GM12878 (cell line): ENCODE data around the gene GPR137B. TPM values are rescaled to one million over a fixed set of nuclear protein-coding genes. Genes with fewer than 3 reads are reported as not detected.

Source experiments
- ATAC-seq: fragments of 200-7000 bp; cut with Tn5 transposase; 3 replicates; pipeline ENCODE4 v1.9.1; 2020; ENCODE audit warnings: mild to moderate bottlenecking, moderate library complexity
- BruUV-seq: library from RNA; stranded (reverse); fragments of 400-500 nt; replicated peaks from 2 replicates; lab custom pipeline; 2021; lab: Mats Ljungman, UMichigan
- CTCF ChIA-PET: fragments of 300-600 bp; sonication (Branson Sonifier 250); formaldehyde crosslinking; extraction: SDS; loops from one replicate; lab custom pipeline; 2021; ENCODE audit warnings: inconsistent platforms; lab: Yijun Ruan, JAX
- POLR2A ChIA-PET: fragments of 350-600 bp; formaldehyde crosslinking; extraction: SDS; loops from one replicate; lab custom pipeline; 2021; ENCODE audit warnings: inconsistent platforms; lab: Charles Lee
- RAD21 ChIA-PET: fragments of 300-600 bp; sonication (Branson Sonifier 250); formaldehyde crosslinking; loops from one replicate; lab custom pipeline; 2023; ENCODE audit warnings: antibody characterized with exemption; ENCODE audit not compliant: unreplicated experiment; lab: Charles Lee
- SMC1A ChIA-PET: fragments of 300-600 bp; sonication (Branson Sonifier 250); formaldehyde crosslinking; loops from one replicate; lab custom pipeline; 2023; ENCODE audit not compliant: unreplicated experiment, uncharacterized antibody; lab: Charles Lee
- DNase-seq: peaks from one replicate; pipeline ENCODE4 v3.0.0-alpha.2; 2011; ENCODE audit warnings: low read depth, low spot score
- FAIRE-seq: peaks from 3 replicates; lab custom pipeline; 2011; peaks lifted over from hg19 to GRCh38; lab: Jason Lieb, UNC
- H2AFZ ChIP-seq: 2 replicates; pipeline ENCODE4 v1.6.0; 2011; ENCODE audit warnings: low read depth, low read length, control low read depth; ENCODE audit not compliant: control insufficient read depth
- H3K27ac ChIP-seq: 2 replicates; pipeline ENCODE4 v1.5.1; 2011; ENCODE audit warnings: control low read depth; ENCODE audit not compliant: control insufficient read depth, insufficient read depth
- H3K27me3 ChIP-seq, 2 experiments: replicated peaks in 1 of 2; 2 replicates each; pipeline versions ENCODE4 v1.6.0 to v1.6.1; 2011; ENCODE audit warnings: low read length in 1 of 2; ENCODE audit not compliant: control insufficient read depth in 2 of 2, insufficient read depth in 2 of 2
- H3K36me3 ChIP-seq, 2 experiments: 2 replicates each; pipeline ENCODE4 v1.5.1; 2011; ENCODE audit warnings: low read length in 1 of 2; ENCODE audit not compliant: control insufficient read depth in 2 of 2, insufficient read depth in 2 of 2
- H3K4me1 ChIP-seq: 2 replicates; pipeline ENCODE4 v1.6.1; 2011; ENCODE audit warnings: mild to moderate bottlenecking, low read length, moderate library complexity, mixed read lengths; ENCODE audit not compliant: control insufficient read depth, insufficient read depth
- H3K4me2 ChIP-seq: 2 replicates; pipeline ENCODE4 v1.6.0; 2011; ENCODE audit warnings: control low read depth; ENCODE audit not compliant: control insufficient read depth, insufficient read depth
- H3K4me3 ChIP-seq: fragments of 200-600 bp; sonication (generic); 2 replicates; pipeline ENCODE4 v1.5.1; 2016
- H3K79me2 ChIP-seq: 2 replicates; pipeline ENCODE4 v1.6.0; 2011; ENCODE audit warnings: low read length; ENCODE audit not compliant: control insufficient read depth, insufficient read depth
- H3K9ac ChIP-seq: 2 replicates; pipeline ENCODE4 v1.8.0; 2011; ENCODE audit warnings: low read length, control low read depth, mixed read lengths; ENCODE audit not compliant: control insufficient read depth, insufficient read depth
- H3K9me3 ChIP-seq: replicated peaks from 3 replicates; pipeline ENCODE4 v1.5.1; 2011; ENCODE audit warnings: mild to moderate bottlenecking, low read length; ENCODE audit not compliant: control insufficient read depth, insufficient read depth
- H4K20me1 ChIP-seq: 2 replicates; pipeline ENCODE4 v1.6.0; 2011; ENCODE audit not compliant: control insufficient read depth, insufficient read depth
- BCLAF1 ChIP-seq: fragments of 450-650 bp; IDR thresholded peaks from 2 replicates; pipeline ENCODE4 v1.6.1; 2017; ENCODE audit warnings: antibody characterized with exemption, mild to moderate bottlenecking, moderate library complexity
- ZBTB11 ChIP-seq: fragments of 450-650 bp; formaldehyde crosslinking; IDR thresholded peaks from 2 replicates; pipeline ENCODE4 v1.5.0; 2022; ENCODE audit warnings: mild to moderate bottlenecking, missing genetic modification characterization
- ZBTB33 ChIP-seq: fragments of 450-650 bp; IDR thresholded peaks from 2 replicates; pipeline ENCODE4 v1.6.1; 2017; ENCODE audit warnings: mild to moderate bottlenecking
- WGBS: methylation state at CpG from one replicate; pipeline ENCODE4 v1.1.6; 2016; ENCODE audit warnings: low lambda C conversion rate; ENCODE audit not compliant: insufficient replicate concordance, insufficient coverage; ENCODE audit errors: missing lambda C conversion rate; 5-methylcytosine and 5-hydroxymethylcytosine counted together
- in situ Hi-C: fragments of 300-500 bp; cut with MboI; formaldehyde crosslinking; loops from 9 replicates; pipeline ENCODE4 v1.14.3; 2018; ENCODE audit warnings: mixed read lengths
- intact Hi-C: fragments of 100-400 bp; cut with micrococcal nuclease; formaldehyde crosslinking; loops from one replicate; pipeline ENCODE4 v1.14.2; 2022; ENCODE audit not compliant: unreplicated experiment
- polyA plus RNA-seq, 11 experiments: library from polyadenylated mRNA; depleted of rRNA in 4 of 11; unstranded in 6 of 11; stranded (reverse) in 5 of 11; fragments of >200 nt; fragmentation: Nextera tagmentation in 4 of 11; fragmentation: Illumina TruSeq in 1 of 11; extraction: Ambion mirVana in 4 of 11; extraction: Trizol in 1 of 11; gene quantifications; 1 replicate in 1 of 11; 2 replicates in 10 of 11; pipeline versions ENCODE4 v1.2.1 to v1.2.3, GENCODE V29; 2011 to 2016; ENCODE audit warnings: inconsistent platforms in 2 of 11, missing spikeins in 2 of 11, low read depth in 1 of 11
- total RNA-seq, 4 experiments: library from RNA; depleted of rRNA in 3 of 4; stranded (reverse); fragments of >200 nt in 3 of 4; fragmentation: Illumina TruSeq in 1 of 4; extraction: Trizol in 1 of 4; gene quantifications; 2 replicates each; pipeline versions ENCODE4 v1.2.1 to v1.2.3, GENCODE V29; 2013 to 2021

GPR137B gene
- total and polyA plus RNA-seq, 10 of the 15 experiments (the other 5 are each of a cell fraction or from before 2014, with no cell fraction given) = 5.4 to 20.8 (median 12.5) TPM

- in situ Hi-C loops = no loop called here
- H3K4me3 ChIP-seq = no peak overlapping the region
- WGBS = 68% methylated on average over 2 of the region's 2 CpGs
- TF ChIP-seq ZBTB11 (no peak), BCLAF1 (no peak), ZBTB33 (no peak)
- no peaks in the 10 kb centered on the region for H4K20me1 ChIP-seq
- no peaks in the 10 kb centered on the region for H3K4me1 ChIP-seq
- intact Hi-C loops = loop anchor here (10.0 kb wide), 1 partner anchor 104 kb away; no protein-coding TSS in a partner anchor
- no peaks in the 10 kb centered on the region for H3K27me3 ChIP-seq
- RAD21 ChIA-PET = no interaction called here
- no peak for DNase-seq
- POLR2A ChIA-PET = interaction anchor here (0.5 kb wide), 1 partner anchor 14 kb away, joined by 4 read pairs; no protein-coding TSS in a partner anchor
- H3K9me3 ChIP-seq = no peaks in the 10 kb centered on the region; the same call in 2 of the 3 replicates
- no peak overlapping the region for H3K27ac ChIP-seq
- SMC1A ChIA-PET = interaction anchor here (0.8 to 1.3 kb wide), 2 partner anchors 13 to 25 kb away, joined by 3 to 5 read pairs; no protein-coding TSS in a partner anchor
- H3K4me2 ChIP-seq = no peak overlapping the region
- H3K36me3 ChIP-seq = peaks cover 2 to 18% of the 10 kb centered on the region in 2 experiments
- no peak for ATAC-seq
- no TSS peak for BruUV-seq
- no peak for FAIRE-seq
- no peak overlapping the region for H3K9ac ChIP-seq
- CTCF ChIA-PET = no interaction called here
- H3K79me2 ChIP-seq = no peaks in the 10 kb centered on the region
- no peak overlapping the region for H2AFZ ChIP-seq
Measured at GRCh38 chr1:236209185-236209584, 66.8 kb downstream of the GPR137B start.
